NCI-H146 (cell line): Measurements from ENCODE around the gene WDR54.
A peak's percentile ranks its signal among the peaks of the same experiment; 100 is the strongest.
"Not testable (repeated sequence)": the region's sequence is repeated elsewhere in the genome, so short reads cannot be mapped to it uniquely, and the experiment has no call there.

ENCODE experiments used
- DNase-seq: peaks from one replicate; lab custom pipeline; 2025; lab: John Stamatoyannopoulos, UW

The WDR54 gene

DNA sequence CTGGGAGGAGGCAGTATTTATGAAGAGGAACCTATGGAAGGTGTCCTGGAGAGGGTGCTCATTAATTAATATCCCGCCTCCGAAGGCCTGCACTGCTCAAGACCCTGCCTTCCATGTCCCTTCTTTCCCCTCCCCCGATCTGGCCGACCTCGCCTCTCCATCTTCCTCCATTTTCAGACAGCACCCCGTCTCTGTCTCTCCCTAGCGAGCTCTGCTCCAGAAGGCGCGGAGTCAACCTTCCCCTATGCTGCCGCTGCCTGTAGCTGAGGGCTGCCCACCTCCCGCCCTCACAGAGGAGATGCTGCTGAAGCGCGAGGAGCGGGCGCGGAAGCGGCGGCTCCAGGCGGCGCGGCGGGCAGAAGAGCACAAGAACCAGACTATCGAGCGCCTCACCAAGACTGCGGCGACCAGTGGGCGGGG, 35.6 kb downstream of the WDR54 start:
- no peak for DNase-seq

DNA sequence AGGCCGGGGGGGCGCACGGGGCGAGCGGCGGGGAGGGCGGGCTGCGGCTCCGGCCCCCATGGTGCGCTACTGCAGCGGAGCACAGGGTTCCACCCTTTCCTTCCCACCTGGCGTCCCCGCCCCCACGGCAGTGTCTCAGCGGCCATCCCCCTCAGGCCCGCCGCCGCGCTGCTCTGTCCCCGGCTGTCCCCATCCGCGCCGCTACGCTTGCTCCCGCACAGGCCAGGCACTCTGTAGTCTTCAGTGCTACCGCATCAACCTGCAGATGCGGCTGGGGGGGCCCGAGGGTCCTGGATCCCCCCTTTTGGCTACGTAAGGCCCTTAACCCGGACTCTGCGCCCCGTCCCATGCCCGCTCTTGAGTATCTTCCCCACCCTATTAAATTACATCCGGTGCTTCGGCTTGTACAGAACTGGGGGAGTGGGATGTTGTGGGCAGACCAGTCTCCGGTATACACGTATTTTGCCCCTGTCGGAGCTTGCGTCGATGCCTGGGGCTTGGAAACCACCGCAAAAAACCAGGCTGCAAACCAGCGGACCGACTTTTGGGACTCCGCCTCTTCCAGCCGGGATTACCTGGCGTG, 36.1 kb downstream of the WDR54 start:
- peak; percentile 91 for DNase-seq

DNA sequence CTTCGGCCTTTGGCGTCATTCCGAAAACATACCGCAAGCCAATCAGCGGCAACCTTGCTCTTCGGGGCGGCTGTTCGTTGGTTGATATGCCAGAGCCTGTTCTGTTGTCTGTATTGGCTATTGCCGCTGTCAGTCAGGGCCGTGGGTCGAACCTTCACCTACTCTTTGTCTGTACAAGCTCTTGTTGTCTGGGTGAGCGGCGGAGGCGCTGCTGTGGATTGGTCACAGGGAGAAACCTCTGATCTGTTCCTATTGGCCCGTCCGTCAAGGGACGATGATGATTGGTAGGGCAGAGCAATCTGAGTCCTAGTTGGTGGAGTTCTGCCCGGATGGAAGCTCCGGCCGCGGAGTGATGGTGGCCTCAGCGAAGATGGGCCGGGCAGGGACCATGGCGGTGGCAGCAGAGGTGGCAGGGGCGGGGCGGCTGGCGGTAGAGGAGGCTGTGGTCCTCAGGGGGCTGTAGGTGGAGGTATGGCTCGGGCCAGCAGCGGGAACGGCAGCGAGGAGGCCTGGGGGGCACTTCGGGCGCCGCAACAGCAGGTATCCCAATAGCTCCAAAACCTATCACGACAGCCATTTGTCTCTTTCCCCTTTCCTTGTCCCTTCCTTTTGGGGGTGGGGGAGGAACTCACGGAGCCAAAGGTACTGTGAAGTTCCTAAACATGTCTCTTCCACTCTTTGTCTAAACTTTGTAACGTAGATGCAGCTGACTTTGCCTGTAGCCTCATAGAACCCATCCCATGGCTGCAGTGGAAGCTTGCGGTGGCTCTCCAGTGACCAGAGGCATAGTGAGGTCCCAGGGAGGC, 36.8 kb downstream of the WDR54 start, which contains the start of gene WBP1:
Gene WBP1 (plus strand): TSS at position 307 of the 806 bp plus-strand sequence. CDS start 165 bp downstream, at position 472.
- peak; percentile 100 for DNase-seq

DNA sequence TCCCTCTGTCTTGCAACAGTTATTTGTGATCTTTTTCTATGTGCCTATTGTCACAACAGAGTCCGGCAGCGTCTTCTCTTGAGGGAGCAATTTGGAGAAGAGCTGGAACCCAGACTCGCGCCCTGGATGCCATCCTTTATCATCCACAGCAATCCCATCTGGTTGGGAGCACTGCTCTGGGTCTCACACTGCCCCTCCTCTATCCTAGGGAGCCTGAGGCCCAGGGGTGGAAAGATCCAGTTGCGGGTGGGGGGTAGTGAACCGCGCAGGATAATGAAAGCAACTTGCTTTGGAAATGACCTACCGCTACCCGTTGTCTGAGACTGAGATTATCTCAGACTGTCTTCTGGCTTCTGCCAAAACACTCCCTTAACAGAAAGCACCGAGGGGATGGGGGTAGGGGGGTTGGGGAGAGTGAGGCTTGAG, 37.4 kb downstream of the WDR54 start:
- peak; percentile 22 for DNase-seq

GRCh38 chr2:74459503-74460118, 38.1 kb downstream of the WDR54 start:
- not testable (repeated sequence) for DNase-seq

DNA sequence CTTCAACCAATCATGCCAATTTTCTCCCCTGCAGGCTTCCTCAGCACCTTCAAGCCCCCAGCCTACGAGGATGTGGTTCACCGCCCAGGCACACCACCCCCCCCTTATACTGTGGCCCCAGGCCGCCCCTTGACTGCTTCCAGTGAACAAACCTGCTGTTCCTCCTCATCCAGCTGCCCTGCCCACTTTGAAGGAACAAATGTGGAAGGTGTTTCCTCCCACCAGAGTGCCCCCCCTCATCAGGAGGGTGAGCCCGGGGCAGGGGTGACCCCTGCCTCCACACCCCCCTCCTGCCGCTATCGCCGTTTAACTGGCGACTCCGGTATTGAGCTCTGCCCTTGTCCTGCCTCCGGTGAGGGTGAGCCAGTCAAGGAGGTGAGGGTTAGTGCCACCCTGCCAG, 38.7 kb downstream of the WDR54 start:
- not testable (repeated sequence) for DNase-seq

GRCh38 chr2:74461187-74462053, 39.9 kb downstream of the WDR54 start:
- no peak for DNase-seq

DNA sequence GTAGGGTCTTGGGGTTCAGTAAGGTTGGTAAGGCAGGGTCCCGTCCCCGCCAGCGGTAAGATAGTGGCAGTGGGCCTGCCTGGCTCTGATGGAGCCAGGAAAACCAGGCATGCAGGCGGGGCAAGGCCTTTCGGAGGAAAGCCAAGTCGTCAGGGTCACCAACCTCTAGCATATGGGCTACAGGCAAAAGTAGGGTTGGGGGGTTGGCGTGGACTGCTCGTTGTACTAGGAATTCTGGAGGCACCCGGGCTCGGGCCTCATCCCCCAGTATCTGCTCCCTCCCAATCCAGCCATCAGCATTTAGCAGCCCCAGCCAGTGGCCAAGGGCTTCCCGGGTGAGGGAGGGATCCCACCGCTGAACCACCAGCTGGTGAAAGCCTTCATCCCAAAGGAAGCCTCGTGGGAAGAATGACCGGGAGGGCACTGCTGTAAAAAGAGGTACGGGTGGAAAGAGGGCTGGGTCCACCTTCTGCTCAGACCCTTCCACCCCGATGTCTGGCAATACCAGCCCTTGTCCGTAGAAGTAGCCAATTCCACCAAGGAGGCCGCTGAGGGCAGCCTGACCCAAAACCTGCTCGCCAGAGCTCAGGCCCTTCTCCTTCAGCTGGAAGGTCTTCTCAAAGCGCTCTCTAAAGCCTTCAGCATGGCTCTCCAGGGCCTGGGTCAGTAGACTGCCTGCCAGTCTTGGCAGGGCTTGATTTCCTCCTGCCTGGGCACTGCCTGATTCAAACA, 40.7 kb downstream of the WDR54 start:
- no peak for DNase-seq

DNA sequence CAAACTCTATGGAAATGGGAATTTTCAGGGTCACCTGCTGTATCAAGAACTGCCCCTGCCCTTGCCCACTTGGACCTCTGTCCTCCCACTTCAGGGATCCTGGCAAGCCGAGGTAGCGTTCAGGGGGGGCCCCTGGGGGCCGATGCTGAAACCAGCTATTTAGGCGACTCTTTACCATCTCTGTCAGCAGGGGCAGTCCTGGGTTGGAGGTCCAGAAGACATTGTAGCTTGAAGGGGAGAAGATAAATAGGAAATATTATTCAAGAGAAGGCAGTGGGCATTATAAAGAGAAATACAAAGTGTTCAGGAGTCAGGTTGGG, 41.2 kb downstream of the WDR54 start:
- no peak for DNase-seq

GRCh38 chr2:74464406-74464805, 42.9 kb downstream of the WDR54 start:
- peak; percentile 17 for DNase-seq

- not testable (repeated sequence) for DNase-seq
These were observed 49.2 kb downstream of the WDR54 start for GRCh38 chr2:74470742-74471141.

GRCh38 chr2:74471332-74472065, 50.0 kb downstream of the WDR54 start:
- no peak for DNase-seq

DNA sequence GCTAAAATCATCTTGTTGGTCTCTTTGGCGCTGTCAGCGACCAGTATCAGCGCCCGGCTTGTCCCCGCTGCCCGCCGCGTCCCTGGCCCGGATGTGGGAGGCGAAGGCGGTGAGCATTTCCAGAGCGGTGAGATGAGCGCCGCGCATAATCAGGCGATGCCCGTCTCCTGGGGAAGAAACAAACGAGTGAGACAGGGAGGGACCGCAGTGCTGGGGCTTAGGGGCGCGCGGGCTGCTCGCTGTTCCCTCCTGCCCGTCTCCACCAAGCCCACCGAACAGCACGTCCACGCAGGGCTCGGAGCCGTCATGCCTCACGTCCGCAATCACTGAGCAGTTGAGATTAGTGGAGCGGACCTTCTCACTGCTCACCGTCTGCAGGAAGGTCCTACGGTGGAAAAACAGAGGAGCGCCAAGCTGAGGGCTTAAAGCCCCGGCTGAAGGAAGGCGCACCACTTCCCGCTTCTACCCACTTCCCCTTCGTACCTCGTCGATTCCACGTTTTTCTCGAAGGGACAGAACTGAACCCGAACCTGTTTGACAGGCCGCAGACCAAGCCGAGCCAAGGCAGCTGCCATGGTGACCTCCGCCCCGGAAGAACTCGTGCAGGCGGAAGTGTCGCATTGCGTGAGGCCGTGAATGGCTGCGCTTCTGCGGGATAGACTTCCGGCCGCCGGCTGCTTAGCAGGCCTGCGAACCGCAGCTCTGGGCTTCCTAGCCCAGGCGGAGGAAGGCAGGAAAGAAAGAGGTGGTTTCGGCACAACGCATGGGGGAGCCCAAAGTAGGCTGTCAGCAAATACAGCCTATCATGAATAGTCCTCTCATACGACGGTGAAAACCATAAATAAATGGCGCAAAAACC, 50.8 kb downstream of the WDR54 start, which contains the start of gene MRPL53:
Gene MRPL53 (minus strand): TSS at position 595 of the 859 bp plus-strand sequence. CDS start 20 bp downstream, at position 575.
- peak; percentile 94 for DNase-seq

- DNase-seq, result no peak
These were observed 51.4 kb downstream of the WDR54 start for GRCh38 chr2:74472945-74473258.

GRCh38 chr2:74474481-74474880, 53.0 kb downstream of the WDR54 start:
- DNase-seq, result no peak

DNA sequence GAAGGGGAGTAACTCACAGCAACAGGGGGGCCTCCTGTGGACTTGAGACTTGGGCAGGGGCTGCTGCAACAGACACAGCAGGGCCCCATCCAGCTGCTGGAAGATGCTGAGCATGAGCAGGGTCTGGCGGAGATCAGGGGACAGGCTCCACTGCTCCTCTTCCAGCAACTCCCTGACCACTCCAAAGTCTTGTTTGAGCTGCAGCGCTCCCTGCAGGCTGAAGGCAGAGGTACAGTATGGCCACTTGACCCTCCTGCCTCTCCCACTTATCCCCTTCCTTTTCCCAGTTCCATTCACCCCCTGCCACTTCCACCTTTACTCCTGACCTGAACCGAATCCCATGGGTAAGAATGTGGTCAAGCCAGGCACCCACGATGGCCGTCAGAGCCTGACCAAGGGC, 53.4 kb downstream of the WDR54 start:
- peak; percentile 5 for DNase-seq
